ENCODE data around the gene ACSL1.
"Not testable (repeated sequence)": the region's sequence is repeated elsewhere in the genome, so short reads cannot be mapped to it uniquely, and the experiment has no call there.

The ACSL1 gene

GRCh38 chr4:184785813-184786212 lies 40.0 kb downstream of the ACSL1 start:
- no peak for DNase-seq (ENCODE audit: low read depth)

- no peak for DNase-seq (ENCODE audit: low read depth)
Measured at GRCh38 chr4:184784628-184785257, 41.0 kb downstream of the ACSL1 start.

GRCh38 chr4:184782731-184783373 lies 42.9 kb downstream of the ACSL1 start:
- no peak for DNase-seq (ENCODE audit: low read depth)

GRCh38 chr4:184779160-184779559 lies 46.6 kb downstream of the ACSL1 start:
- DNase-seq (ENCODE audit: low read depth) = not testable (repeated sequence)

GRCh38 chr4:184778325-184778724 lies 47.4 kb downstream of the ACSL1 start:
- DNase-seq (ENCODE audit: low read depth) = no peak

GRCh38 chr4:184776821-184777220 lies 48.9 kb downstream of the ACSL1 start:
- no peak for DNase-seq (ENCODE audit: low read depth)

- DNase-seq (ENCODE audit: low read depth) = no peak
Measured at GRCh38 chr4:184775854-184776555, 49.8 kb downstream of the ACSL1 start.

GRCh38 chr4:184774152-184774551 lies 51.6 kb downstream of the ACSL1 start:
- DNase-seq (ENCODE audit: low read depth) = no peak

GRCh38 chr4:184771416-184771815 lies 54.4 kb downstream of the ACSL1 start:
- no peak for DNase-seq (ENCODE audit: low read depth)

- no peak for DNase-seq (ENCODE audit: low read depth)
Measured at GRCh38 chr4:184769141-184769765, 56.5 kb downstream of the ACSL1 start.

GRCh38 chr4:184768296-184768695 lies 57.5 kb downstream of the ACSL1 start:
- no peak for DNase-seq (ENCODE audit: low read depth)

GRCh38 chr4:184766446-184766845 lies 59.3 kb downstream of the ACSL1 start:
- no peak for DNase-seq (ENCODE audit: low read depth)

- no peak for DNase-seq (ENCODE audit: low read depth)
Measured at GRCh38 chr4:184765473-184766340, 60.1 kb downstream of the ACSL1 start.

- no peak for DNase-seq (ENCODE audit: low read depth)
Measured at GRCh38 chr4:184764601-184765000, 61.2 kb downstream of the ACSL1 start.

- DNase-seq (ENCODE audit: low read depth) = no peak
Measured at GRCh38 chr4:184763150-184763780, 62.5 kb downstream of the ACSL1 start.

- no peak for DNase-seq (ENCODE audit: low read depth)
Measured at GRCh38 chr4:184762100-184762499, 63.7 kb downstream of the ACSL1 start.

- DNase-seq (ENCODE audit: low read depth) = no peak
Measured at GRCh38 chr4:184760681-184761080, 65.1 kb downstream of the ACSL1 start.

- no peak for DNase-seq (ENCODE audit: low read depth)
Measured at GRCh38 chr4:184757810-184758209, 68.0 kb downstream of the ACSL1 start.

GRCh38 chr4:184756399-184756798 lies 69.4 kb downstream of the ACSL1 start:
- no peak for DNase-seq (ENCODE audit: low read depth)

- no peak for DNase-seq (ENCODE audit: low read depth)
Measured at GRCh38 chr4:184755278-184755677, 70.5 kb downstream of the ACSL1 start.

GRCh38 chr4:184752496-184753275 lies 73.1 kb downstream of the ACSL1 start:
- DNase-seq (ENCODE audit: low read depth) = no peak

All from activated T-helper 9 cell treated with anti-CD3 and anti-CD28 coated beads, Interleukin-2, amount 50 U/mL, for 16 hours (primary cell).